Vagina (tissue), 2 donors: ENCODE data around the gene MTCP1. TPM values are rescaled to one million over a fixed set of nuclear protein-coding genes. Genes with fewer than 3 reads are reported as not detected.

Source experiments
- DNase-seq, 2 donors: peaks; one replicate each; pipeline ENCODE4 v3.0.0-alpha.2; 2017; ENCODE audit errors: extremely low spot score in 2 of 2
- H3K27ac ChIP-seq: fragments of 200-600 bp; sonication (generic); one replicate; pipeline ENCODE4 v1.5.1; 2019
- H3K27me3 ChIP-seq: fragments of 200-600 bp; sonication (generic); one replicate; pipeline ENCODE4 v1.5.1; 2019
- H3K36me3 ChIP-seq, 2 donors: fragments of 200-600 bp; sonication (generic); one replicate each; pipeline ENCODE4 v1.5.1; 2017 to 2019
- H3K4me1 ChIP-seq: fragments of 200-600 bp; sonication (generic); one replicate; pipeline ENCODE4 v1.5.1; 2019
- H3K4me3 ChIP-seq, 2 donors: fragments of 200-600 bp; sonication (generic); 1 replicate in 1 of 2; 2 replicates in 1 of 2; pipeline ENCODE4 v1.5.1; 2016 to 2019
- H3K9me3 ChIP-seq: fragments of 200-600 bp; sonication (generic); one replicate; pipeline ENCODE4 v1.5.1; 2019
- CTCF ChIP-seq, 3 experiments: fragments of 450-650 bp in 2 of 3; fragments of 200-600 bp in 1 of 3; sonication (generic) in 1 of 3; IDR thresholded peaks; one replicate each; pipeline ENCODE4 v1.5.1; 2017 to 2019; ENCODE audit warnings: antibody characterized with exemption in 3 of 3, mild to moderate bottlenecking in 2 of 3, moderate library complexity in 2 of 3
- POLR2A ChIP-seq, 2 donors: fragments of 450-650 bp; IDR thresholded peaks; one replicate each; pipeline ENCODE4 v1.6.1; 2017; ENCODE audit warnings: antibody characterized with exemption in 2 of 2, mild to moderate bottlenecking in 2 of 2, moderate library complexity in 2 of 2
- POLR2AphosphoS5 ChIP-seq, 2 donors: sonication (generic); formaldehyde crosslinking; IDR thresholded peaks; one replicate each; pipeline ENCODE4 v1.9.0; 2017; ENCODE audit warnings: antibody characterized with exemption in 2 of 2, mild to moderate bottlenecking in 2 of 2, low read depth in 1 of 2; ENCODE audit not compliant: insufficient read depth in 1 of 2
- intact Hi-C: fragments of 100-400 bp; cut with DNase I; formaldehyde crosslinking; loops from one replicate; pipeline ENCODE4 v1.15.1; 2023
- total RNA-seq: library from RNA; depleted of rRNA; stranded (reverse); fragments of >200 nt; gene quantifications from one replicate; pipeline ENCODE4 v1.2.3, GENCODE V29; 2016

Gene MTCP1
- total RNA-seq, 1 donor from 2014 or later = 6.9 TPM

GRCh38 chrX:155026727-155027508, 44.0 kb downstream of the MTCP1 start, which contains the start of gene FUNDC2:
Gene FUNDC2 (plus strand): TSS chrX:155026844. CDS start chrX:155026939, 95 bp downstream.
- intact Hi-C loops = loop anchor here (5.0 kb wide), 1 partner anchor 45 kb away; the partner anchor contains the start of genes BRCC3, CMC4 and MTCP1
- peak in 1 of 2 donors; percentile 94 for DNase-seq
- Histone ChIP-seq H3K4me1 (no peaks in the 10 kb centered on the region), H3K4me3 (peak within 1 kb of the TSS; percentile 52 to 59), H3K27me3 (no peaks in the 10 kb centered on the region), H3K36me3 (no peaks in the 10 kb centered on the region), H3K9me3 (no peaks in the 10 kb centered on the region), H3K27ac (peak within 1 kb of the TSS; percentile 89)
- TF ChIP-seq CTCF (IDR thresholded peaks at IDR 0.05) (no peak), POLR2AphosphoS5 (IDR thresholded peaks at IDR 0.05; ENCODE audit: insufficient read depth in 1 of 2, low read depth in 1 of 2) (peak in 1 of 2 donors; percentile 80), POLR2A (IDR thresholded peaks at IDR 0.05) (peak in 1 of 2 donors; percentile 44)

GRCh38 chrX:155026420-155026726, 44.6 kb downstream of the MTCP1 start:
- no peaks in the 10 kb centered on the region for H3K4me1 ChIP-seq
- intact Hi-C loops = loop anchor here (5.0 kb wide), 1 partner anchor 46 kb away; the partner anchor contains the start of genes BRCC3, CMC4 and MTCP1
- no peaks in the 10 kb centered on the region for H3K27me3 ChIP-seq
- H3K4me3 ChIP-seq = peak overlapping the region; percentile 52 to 59
- no peaks in the 10 kb centered on the region for H3K9me3 ChIP-seq
- no peak for DNase-seq
- H3K27ac ChIP-seq = peak overlapping the region; percentile 89
- H3K36me3 ChIP-seq = no peaks in the 10 kb centered on the region
- TF ChIP-seq POLR2A (IDR thresholded peaks at IDR 0.05) = no peak
- no peak for TF ChIP-seq CTCF (IDR thresholded peaks at IDR 0.05)
- no peak for TF ChIP-seq POLR2AphosphoS5 (IDR thresholded peaks at IDR 0.05; ENCODE audit: insufficient read depth in 1 of 2, low read depth in 1 of 2)

- Histone ChIP-seq H3K9me3 (no peaks in the 10 kb centered on the region), H3K4me1 (no peaks in the 10 kb centered on the region), H3K36me3 (no peaks in the 10 kb centered on the region), H3K27ac (no peak overlapping the region), H3K27me3 (no peaks in the 10 kb centered on the region), H3K4me3 (no peak overlapping the region)
- no peak for DNase-seq
- TF ChIP-seq CTCF (IDR thresholded peaks at IDR 0.05) (no peak), POLR2AphosphoS5 (IDR thresholded peaks at IDR 0.05; ENCODE audit: insufficient read depth in 1 of 2, low read depth in 1 of 2) (no peak), POLR2A (IDR thresholded peaks at IDR 0.05) (no peak)
- intact Hi-C loops = no loop called here
These were observed 46.8 kb downstream of the MTCP1 start for GRCh38 chrX:155023907-155024833.

- Histone ChIP-seq H3K4me1 (no peaks in the 10 kb centered on the region), H3K4me3 (no peak within 1 kb of the TSS), H3K36me3 (no peaks in the 10 kb centered on the region), H3K27me3 (no peaks in the 10 kb centered on the region), H3K27ac (no peak within 1 kb of the TSS), H3K9me3 (no peaks in the 10 kb centered on the region)
- no peak for DNase-seq
- intact Hi-C loops = no loop called here
- TF ChIP-seq CTCF (IDR thresholded peaks at IDR 0.05) (no peak), POLR2A (IDR thresholded peaks at IDR 0.05) (no peak), POLR2AphosphoS5 (IDR thresholded peaks at IDR 0.05; ENCODE audit: insufficient read depth in 1 of 2, low read depth in 1 of 2) (no peak)
These were observed 48.4 kb downstream of the MTCP1 start, which contains the start of gene F8 for GRCh38 chrX:155022585-155022984. Gene F8 (minus strand): TSS chrX:155022723. CDS start chrX:155022552, 171 bp downstream.
